NCI-H1105 (cell line): ENCODE data around the gene HOXC9.

Experiments used
- DNase-seq: peaks from one replicate; lab custom pipeline; 2025; lab: John Stamatoyannopoulos, UW

HOXC9 gene

GRCh38 chr12:54015018-54015931 is 15.3 kb downstream of the HOXC9 start:
- DNase-seq = no peak

GRCh38 chr12:54016051-54016450 is 16.1 kb downstream of the HOXC9 start:
- no peak for DNase-seq

- DNase-seq = peak; percentile 65
Measured at GRCh38 chr12:54016478-54016964, 16.6 kb downstream of the HOXC9 start.

- peak; percentile 70 for DNase-seq
Measured at GRCh38 chr12:54017027-54017788, 17.2 kb downstream of the HOXC9 start.

- DNase-seq = peak; percentile 88
Measured at GRCh38 chr12:54017878-54018467, 18.0 kb downstream of the HOXC9 start.

- no peak for DNase-seq
Measured at GRCh38 chr12:54018468-54018984, 18.6 kb downstream of the HOXC9 start.

- no peak for DNase-seq
Measured at GRCh38 chr12:54019091-54019811, 19.3 kb downstream of the HOXC9 start.

GRCh38 chr12:54019924-54020590 is 20.1 kb downstream of the HOXC9 start:
- DNase-seq = no peak

GRCh38 chr12:54020591-54021405 is 20.8 kb downstream of the HOXC9 start:
- DNase-seq = no peak

- no peak for DNase-seq
Measured at GRCh38 chr12:54021432-54022013, 21.6 kb downstream of the HOXC9 start.

GRCh38 chr12:54022960-54023884 is 23.3 kb downstream of the HOXC9 start:
- DNase-seq = no peak

- DNase-seq = no peak
Measured at GRCh38 chr12:54024127-54024526, 24.2 kb downstream of the HOXC9 start.

GRCh38 chr12:54024581-54025305 is 24.8 kb downstream of the HOXC9 start:
- no peak for DNase-seq

GRCh38 chr12:54025499-54026405 is 25.8 kb downstream of the HOXC9 start:
- DNase-seq = no peak

GRCh38 chr12:54026640-54027441 is 26.9 kb downstream of the HOXC9 start:
- DNase-seq = no peak

- DNase-seq = no peak
Measured at GRCh38 chr12:54027442-54027786, 27.5 kb downstream of the HOXC9 start.
